SK-N-DZ (cell line): ENCODE data around the gene UBE2I.
"Not testable (repeated sequence)": the region's sequence is repeated elsewhere in the genome, so short reads cannot be mapped to it uniquely, and the experiment has no call there.

Experiments
- DNase-seq: peaks from one replicate; pipeline ENCODE4 v3.0.0-alpha.2; 2015; ENCODE audit warnings: low spot score

Gene UBE2I

GRCh38 chr16:1292208-1292607 is 17.2 kb upstream of the UBE2I start:
- not testable (repeated sequence) for DNase-seq

GRCh38 chr16:1292808-1293207 is 16.6 kb upstream of the UBE2I start:
- DNase-seq = not testable (repeated sequence)

- DNase-seq = no peak
Observed at GRCh38 chr16:1293921-1294656, 15.3 kb upstream of the UBE2I start.

- no peak for DNase-seq
Observed at GRCh38 chr16:1295465-1295864, 14.0 kb upstream of the UBE2I start.

GRCh38 chr16:1296688-1297017 is 12.8 kb upstream of the UBE2I start:
- DNase-seq = not testable (repeated sequence)

GRCh38 chr16:1297018-1297696 is 12.3 kb upstream of the UBE2I start:
- DNase-seq = no peak

- DNase-seq = no peak
Observed at GRCh38 chr16:1298406-1298805, 11.0 kb upstream of the UBE2I start.

GRCh38 chr16:1299012-1299867 is 10.2 kb upstream of the UBE2I start:
- no peak for DNase-seq

- DNase-seq = no peak
Observed at GRCh38 chr16:1299868-1300203, 9.6 kb upstream of the UBE2I start.

GRCh38 chr16:1300664-1301476 is 8.6 kb upstream of the UBE2I start:
- DNase-seq = peak; percentile 57

- no peak for DNase-seq
Observed at GRCh38 chr16:1301562-1301961, 7.9 kb upstream of the UBE2I start.

GRCh38 chr16:1305823-1306222 is 3.6 kb upstream of the UBE2I start:
- DNase-seq = no peak

- no peak for DNase-seq
Observed at GRCh38 chr16:1306334-1306733, 3.1 kb upstream of the UBE2I start.

- DNase-seq = no peak
Observed at GRCh38 chr16:1308036-1308976, 1.1 kb upstream of the UBE2I start.

- DNase-seq = no peak
Observed at GRCh38 chr16:1309888-1310831, 724 bp downstream of the UBE2I start.

GRCh38 chr16:1310832-1311200 is 1.4 kb downstream of the UBE2I start:
- DNase-seq = no peak

GRCh38 chr16:1311212-1311737 is 1.8 kb downstream of the UBE2I start:
- no peak for DNase-seq

GRCh38 chr16:1311738-1312466 is 2.5 kb downstream of the UBE2I start:
- no peak for DNase-seq

GRCh38 chr16:1312467-1312816 is 3.0 kb downstream of the UBE2I start:
- no peak for DNase-seq
